ENCODE measurements around the gene ZKSCAN4. TPM values are rescaled to one million over a fixed set of nuclear protein-coding genes. Genes with fewer than 3 reads are reported as not detected.
A peak's percentile ranks its signal among the peaks of the same experiment; 100 is the strongest.

ZKSCAN4 gene
- total RNA-seq, 1 experiment from 2014 or later = 3.5 TPM

DNA sequence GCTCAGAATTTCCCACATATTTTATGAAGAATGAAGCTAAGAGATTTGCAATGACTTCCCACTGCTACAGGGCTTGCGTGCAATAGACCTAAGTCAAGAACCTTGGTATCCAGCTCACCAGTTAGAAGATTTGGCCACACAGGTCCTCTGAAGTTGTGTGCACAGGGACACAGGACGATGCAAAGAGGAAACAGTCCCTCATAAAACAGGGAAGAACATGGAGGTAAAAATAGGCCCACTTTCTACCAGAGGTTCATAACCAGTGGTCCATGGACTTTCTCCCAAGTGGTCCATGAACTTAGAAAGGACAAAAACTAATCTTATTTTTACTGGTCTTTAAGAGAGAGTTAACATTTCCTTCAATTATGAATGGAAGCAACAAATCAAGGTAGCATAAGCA lies 1.3 kb downstream of the ZKSCAN4 start:
- no peak for DNase-seq (ENCODE audit: low spot score)

DNA sequence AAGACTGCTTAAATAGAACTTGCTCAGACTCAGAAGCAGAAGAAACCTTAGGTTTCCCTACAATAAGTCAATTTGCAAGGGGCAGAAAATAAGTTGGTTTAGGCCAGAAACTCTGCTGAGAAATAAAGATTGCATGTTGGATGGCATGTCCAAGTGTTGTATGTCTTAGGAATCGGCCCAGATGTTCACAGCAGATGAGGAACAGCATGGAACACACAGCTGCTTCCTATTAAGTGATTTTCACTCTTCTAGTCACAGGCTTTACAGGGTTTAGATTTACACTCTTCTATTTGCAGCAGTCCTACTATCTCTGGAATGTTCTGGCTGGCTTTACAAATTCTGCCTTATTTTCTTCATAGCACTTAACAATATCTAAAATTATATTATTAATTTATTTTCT lies 3.2 kb downstream of the ZKSCAN4 start:
- no peak for DNase-seq (ENCODE audit: low spot score)

DNA sequence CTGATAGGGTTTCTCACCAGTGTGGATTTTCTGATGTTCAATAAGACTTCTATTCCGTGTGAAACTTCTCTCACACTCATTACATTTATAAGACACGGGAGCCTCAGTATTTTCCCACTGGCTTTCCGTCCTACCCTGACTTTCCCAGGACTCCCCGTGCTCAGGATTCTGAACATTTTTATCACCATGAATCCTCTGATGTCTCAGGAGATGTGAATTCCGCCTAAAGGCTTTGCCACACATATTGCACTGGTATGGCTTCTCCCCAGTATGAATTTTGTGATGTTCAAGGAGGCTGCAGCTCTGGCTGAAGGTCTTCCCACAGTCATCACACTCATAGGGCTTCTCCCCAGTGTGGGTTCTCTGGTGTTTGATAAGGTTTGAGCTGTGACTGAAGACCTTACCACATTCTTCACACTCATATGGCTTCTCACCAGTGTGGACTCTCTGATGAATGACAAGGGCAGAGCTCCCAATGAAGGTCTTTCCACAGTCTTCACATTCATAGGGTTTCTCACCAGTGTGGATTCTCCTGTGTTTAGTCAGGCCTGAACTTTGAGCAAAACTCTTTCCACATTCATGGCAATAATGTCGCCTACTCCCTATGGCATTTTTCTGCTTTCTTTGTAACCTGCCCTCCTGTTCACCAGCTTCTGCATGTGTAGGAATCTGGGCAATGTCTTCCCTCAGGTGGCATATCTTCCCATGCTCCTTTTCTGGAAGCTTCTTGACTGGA lies 6.7 kb downstream of the ZKSCAN4 start:
- no peak for DNase-seq (ENCODE audit: low spot score)

DNA sequence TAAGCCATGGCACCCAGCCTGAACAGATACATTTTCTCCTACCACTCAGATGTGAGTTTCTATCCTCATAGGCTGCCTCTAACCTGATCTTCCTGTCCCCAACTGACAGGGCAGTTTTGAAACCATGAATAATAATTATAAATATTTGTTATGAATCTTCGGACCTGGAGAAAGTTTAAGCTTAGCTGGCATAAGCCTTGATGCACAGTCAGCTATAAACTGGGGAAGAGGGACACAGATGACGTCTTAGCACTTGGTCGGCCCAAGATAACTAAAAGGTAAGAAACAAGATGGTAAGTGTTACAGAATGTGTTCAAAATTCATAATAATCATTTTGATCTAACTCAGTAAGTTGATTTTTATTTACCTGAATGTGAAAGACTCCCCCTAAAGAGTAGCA lies 8.1 kb downstream of the ZKSCAN4 start:
- DNase-seq (ENCODE audit: low spot score) = no peak

DNA sequence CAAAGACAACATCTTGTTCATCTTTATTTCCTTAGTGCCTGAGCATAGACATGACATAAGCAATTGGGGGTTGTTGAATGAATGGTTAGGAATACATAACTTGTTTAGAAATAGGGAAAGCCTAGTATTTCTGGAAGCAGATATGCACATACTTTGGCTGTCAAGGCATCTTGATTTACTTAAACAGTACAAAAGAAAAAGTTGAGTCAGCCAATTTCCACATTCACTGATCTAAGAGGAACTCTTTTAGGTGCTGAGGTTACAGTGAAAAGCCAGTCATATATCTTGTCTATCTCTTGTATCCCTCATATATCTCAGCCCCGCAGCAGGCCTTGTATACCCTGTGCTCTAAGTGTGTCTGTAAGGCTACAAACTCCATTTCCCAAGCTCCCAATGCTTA lies 11.6 kb downstream of the ZKSCAN4 start:
- no peak for DNase-seq (ENCODE audit: low spot score)

DNA sequence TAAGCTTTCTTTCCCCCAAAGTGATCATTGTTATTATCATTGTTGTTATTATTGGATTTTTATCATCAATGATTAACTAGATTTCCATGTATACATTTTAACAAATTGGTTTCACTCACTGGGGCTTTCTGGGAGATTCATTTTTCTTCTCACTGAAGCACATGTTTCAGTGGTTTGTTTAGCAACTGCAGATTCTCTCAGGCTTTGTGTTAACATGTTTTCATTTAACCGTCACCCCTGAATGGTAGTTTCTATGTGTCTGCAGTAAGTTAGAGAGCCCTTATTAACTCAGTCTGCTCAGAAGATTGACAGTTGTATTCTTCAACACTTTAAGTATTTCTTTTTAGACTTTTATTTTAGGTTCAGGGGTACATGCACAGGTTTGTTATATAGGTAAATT lies 12.4 kb downstream of the ZKSCAN4 start:
- DNase-seq (ENCODE audit: low spot score) = no peak

DNA sequence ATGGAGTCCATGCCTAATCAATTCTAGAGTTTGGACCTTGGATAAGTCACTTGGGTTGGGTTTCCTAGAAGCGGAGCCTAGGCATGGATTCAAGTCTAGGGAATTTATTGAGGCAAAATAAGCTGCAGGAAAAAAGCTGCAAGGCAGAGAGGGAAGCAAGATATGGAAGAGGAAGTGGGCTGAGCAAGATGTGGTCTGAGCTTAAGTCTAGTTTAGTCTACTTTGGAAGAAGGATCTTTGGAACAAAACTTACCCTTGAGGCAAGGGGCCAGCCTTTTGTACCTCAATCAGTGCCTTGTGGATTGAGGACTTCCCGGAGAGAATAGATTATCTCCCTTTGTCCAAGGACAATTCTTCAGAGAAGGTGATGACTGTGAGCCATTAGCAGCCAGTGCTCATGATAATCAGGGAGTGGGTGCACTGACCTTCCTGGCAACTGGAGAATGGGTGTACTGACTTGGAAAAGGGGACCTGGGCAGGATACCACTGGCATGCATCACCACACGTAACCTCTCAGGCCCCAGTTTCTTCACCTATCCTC lies 16.1 kb downstream of the ZKSCAN4 start:
- DNase-seq (ENCODE audit: low spot score) = no peak

DNA sequence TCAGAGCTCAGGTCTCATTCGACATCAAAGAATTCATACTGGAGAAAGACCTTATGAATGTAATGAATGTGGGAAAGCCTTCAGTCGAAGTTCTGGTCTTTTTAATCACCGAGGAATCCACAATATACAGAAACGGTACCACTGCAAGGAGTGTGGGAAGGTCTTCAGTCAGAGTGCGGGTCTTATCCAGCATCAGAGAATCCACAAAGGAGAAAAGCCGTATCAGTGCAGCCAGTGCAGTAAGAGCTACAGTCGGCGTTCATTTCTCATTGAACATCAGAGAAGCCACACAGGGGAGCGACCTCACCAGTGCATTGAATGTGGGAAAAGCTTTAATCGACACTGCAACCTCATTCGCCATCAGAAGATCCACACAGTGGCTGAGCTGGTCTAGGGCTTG lies 19.3 kb downstream of the ZKSCAN4 start:
- no peak for DNase-seq (ENCODE audit: low spot score)

DNA sequence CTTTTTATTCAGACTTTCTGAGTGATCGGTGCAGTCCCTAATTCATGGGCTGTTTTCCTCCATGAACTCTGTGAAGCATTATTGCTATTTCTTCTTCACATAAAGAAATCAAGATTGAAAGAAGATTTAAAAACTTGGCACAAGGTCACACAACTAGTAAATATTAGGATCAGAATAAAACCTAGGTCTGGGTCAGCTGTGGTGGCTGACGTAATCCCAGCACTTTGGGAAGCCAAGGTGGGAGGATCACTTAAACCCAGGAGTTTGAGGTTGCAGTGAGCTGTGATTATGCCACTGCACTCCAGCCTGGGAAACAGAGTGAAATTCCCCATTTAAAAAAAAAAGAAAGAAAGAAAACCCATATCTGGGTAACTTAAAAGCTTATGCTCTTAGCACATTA lies 25.6 kb downstream of the ZKSCAN4 start:
- DNase-seq (ENCODE audit: low spot score) = no peak

DNA sequence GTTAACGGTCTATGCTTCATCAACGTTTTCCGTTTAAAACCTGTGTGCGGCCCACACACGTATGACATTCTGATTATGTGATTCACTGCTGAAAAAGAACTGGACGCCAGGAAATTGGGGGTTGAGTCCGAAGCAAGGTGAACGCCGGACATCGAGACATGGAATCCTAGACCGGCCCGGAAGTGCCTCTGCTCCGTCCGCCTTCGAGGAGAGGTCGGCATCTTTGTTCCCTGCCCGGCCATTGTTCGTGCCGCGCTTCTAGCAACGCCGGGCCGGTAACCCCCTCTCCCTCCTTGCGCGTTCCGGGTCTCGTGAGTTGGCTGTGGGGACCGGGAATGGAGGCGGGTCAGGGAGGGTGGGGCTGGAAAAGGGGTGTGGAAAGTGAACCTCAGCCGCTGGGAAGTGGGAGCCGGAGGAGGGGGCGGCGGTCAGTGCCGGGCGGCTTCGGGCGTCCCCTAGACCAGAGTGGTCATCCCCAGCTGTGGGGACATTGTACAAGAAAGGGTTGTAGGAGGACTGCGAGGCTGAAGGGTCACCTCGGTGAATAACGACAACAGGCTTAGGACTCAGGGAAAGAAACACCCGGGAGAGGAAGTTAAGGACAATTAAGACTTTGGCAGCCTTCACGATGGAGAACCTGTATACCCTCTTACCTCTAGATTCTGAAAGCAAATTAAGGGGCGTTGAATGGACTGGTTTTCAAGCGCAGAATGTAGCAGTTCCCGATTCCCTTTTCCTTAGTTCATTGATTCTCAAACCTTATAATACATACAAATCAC lies 26.8 kb downstream of the ZKSCAN4 start, which contains the start of gene ZSCAN9:
Gene ZSCAN9 (plus strand): TSS at position 220 of the 779 bp plus-strand sequence. CDS start 1,810 bp downstream, outside the sequence.
- DNase-seq (ENCODE audit: low spot score) = peak; percentile 88

DNA sequence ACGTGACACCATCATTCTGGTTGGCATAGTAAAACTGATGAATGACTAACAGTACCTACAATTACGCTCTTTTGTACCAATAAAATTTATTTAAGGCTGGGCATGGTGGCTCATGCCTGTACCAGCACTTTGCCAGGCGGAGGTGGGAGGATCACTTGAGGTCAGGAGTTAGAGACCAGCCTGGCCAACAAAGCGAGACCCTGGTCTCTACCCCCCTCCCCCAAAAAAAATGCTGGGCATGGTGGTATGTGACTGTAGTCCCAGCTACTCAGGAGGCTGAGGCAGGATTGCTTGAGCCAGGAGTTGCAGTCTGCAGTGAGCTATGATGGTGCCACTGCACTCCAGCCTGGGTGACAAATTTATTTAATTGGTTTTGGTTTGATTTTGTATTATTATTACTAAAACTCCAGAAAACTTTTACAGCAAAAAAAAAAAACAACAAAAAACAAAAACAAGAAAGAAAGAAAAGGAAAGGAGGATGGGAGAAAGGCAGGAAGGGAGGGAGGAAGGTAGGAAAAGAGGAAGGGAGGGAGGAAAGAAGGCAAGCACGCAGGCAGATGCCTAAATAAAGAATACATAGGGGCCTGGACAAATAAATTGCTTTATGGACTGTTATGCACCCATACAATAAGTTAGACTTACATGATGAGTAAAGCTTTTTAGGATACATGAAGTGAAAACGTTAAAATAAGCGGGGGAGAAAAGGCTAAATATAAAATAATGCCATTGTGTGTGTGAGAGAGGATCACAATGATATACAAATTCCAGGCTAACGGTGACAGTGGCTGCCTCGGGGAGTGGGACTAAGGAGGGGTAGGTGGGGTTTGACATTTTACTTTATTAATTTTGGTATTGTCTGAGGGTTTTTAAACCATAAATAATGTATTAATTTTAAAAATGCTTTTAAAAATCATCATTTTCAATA lies 27.7 kb downstream of the ZKSCAN4 start:
- DNase-seq (ENCODE audit: low spot score) = no peak

DNA sequence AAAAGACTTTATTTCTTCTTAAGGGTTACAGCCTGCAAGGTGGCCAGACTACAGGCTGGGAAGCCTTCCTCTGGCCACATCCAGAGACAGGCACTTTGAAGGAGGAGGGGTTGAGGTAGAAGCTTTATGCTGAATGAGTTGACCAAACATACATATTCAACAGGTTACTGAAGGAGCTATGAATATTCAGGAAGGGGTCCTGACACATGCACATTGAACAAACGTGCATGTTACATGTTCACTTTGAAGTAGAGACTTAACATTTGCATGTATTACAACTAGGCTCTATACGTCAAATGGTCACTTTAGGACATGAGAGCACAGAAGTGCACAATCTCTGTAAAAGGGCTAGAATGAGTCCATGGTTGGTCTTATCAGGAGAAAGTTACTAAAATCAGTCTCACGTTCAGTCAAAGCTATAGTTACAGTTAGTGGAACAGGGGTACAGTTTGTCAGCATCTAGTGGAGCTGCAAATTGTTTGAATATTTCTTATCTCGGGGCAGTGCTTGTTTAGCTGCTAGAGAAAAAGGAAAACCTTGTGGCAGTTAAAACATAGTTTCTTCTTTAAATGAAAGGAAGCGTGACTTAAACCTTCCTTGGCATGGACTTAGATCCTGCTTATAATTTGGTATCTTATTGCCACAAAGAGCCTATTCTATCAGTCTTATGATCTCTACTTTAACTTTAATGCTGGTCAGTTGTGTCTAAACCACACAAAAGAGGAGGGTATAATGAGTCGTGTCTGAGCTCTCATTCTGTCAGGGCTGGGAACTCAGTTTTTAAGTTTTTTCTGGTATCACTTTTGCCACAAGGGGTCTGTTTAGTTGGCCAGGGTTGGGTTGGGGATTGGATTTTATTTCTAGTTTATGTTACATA lies 31.6 kb downstream of the ZKSCAN4 start:
- DNase-seq (ENCODE audit: low spot score) = no peak

DNA sequence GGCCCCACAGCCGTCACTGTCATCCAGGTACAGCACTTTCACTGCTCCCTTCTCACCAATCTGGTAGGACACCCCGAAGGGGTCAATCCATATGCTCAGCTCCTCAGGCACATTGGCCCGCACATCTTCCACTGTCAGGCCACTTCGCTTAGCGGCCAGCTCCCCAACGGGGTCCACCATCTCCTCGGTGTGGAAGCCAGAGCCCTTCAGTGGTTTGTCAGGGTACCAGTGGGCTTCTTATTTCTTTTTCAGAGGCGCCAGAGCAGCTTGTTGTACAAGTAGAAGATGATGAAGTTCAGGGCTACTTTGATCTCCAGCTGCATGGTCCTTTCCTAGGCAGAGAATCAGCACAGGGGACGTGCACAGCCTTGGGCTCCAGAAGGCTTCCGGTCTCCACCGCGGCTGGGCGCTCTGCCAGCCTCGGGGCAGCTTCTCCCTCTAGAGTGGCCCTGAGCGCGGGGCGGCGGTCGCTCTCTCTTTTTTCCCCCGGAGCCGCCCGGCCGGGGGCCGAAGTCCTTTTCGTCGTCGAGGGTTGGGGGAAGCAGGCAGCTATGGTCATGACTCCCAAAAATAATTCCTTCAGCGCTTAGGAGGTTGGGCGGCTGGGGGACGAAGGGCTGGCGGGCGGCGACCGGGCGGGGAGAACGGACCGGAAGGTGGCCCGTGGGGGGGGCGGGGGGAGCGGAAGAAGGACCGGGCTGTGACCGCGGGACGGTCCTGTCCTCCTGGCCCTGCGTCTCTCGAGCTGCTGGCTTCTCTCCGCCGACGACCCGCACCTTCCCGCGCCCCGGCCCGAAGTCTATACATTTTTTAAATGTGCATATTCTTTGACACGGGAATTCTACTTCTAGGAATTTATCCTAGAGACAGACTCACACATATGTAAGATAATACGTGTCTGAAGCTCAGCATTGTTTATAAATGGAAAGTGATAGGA lies 33.5 kb downstream of the ZKSCAN4 start:
- peak; percentile 65 for DNase-seq (ENCODE audit: low spot score)

DNA sequence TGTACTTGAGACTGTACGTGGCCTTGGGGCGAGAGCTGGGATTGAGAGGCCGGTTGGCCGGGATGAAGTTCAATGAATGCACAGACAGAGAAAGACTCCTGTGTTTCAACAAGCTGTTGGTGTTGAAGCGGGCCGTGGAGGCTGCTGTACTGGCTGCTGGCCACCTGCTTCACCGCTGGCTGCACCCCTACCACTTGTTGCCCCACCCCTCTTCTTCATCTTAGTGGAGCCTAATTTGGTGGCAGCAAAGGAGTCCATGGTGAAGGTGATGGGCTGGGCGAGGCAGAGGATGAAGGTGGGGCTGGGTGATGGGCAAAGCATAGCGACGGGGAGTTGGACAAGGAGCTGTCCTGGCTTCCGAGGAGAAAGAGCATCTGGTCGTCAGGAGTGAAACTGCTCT lies 34.2 kb downstream of the ZKSCAN4 start:
- no peak for DNase-seq (ENCODE audit: low spot score)

DNA sequence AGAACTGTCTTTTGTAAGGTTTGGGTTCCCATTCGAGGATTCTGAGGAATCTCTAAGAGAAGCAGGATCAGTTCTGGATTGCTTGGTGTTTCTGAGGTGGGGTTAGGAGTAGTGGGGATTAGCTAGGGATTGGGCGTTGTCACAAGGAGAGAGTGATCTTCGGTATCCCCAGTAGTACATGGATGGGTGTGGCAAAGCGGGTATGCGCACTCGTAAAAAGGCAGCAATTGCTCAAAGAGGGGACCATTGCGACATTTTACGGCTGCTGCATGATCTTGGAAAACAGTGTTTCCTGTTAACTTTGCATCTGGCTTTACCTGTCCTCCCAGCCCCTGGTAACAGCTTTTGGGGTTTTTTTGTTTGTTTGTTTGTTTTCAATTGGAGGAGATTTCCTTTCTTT lies 36.6 kb downstream of the ZKSCAN4 start:
- no peak for DNase-seq (ENCODE audit: low spot score)

DNA sequence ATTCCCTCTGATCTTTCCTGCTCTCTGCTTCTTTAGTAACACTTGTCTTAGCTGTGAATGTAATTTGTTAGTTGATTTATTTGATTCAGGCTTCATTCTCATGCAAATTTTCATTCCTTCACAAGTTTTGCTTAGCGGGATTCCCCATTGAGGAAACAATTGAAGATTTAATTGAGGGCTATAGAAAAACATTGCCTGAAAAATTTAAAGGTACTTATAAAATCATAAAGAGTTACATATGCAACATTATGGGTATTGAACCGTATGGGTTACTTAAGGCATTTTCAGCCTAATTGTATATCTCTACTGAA lies 38.9 kb downstream of the ZKSCAN4 start:
- no peak for DNase-seq (ENCODE audit: low spot score)

DNA sequence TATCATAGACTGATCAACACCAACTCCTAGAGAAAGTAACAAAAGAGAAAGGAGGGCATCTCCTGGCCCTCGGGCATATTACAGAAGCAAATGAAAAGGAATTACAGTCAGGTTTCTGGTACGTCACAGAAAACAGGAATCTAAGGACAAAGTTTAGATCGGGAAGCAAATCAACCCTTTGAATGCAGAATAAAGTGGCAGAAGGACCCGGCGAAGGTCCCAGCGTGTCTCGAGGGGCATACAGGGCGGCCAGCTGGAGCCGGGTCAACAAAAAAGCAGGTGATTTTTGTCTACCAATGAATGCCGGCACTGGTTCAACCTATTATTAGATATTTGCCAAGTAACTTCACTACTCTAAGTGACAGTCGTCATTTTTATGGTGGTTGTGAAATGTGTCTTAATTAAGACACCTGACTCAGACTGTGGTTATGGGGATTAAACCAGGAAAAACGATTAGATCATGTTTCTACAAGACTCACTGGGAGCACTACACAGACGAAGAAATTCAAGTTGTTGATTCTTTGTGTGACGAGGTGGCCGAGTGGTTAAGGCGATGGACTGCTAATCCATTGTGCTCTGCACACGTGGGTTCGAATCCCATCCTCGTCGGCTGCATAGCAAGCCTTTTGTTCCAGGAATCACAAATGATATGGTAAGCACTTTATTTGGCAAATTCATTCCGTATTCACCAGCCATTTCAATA lies 39.4 kb downstream of the ZKSCAN4 start:
- peak; percentile 90 for DNase-seq (ENCODE audit: low spot score)

DNA sequence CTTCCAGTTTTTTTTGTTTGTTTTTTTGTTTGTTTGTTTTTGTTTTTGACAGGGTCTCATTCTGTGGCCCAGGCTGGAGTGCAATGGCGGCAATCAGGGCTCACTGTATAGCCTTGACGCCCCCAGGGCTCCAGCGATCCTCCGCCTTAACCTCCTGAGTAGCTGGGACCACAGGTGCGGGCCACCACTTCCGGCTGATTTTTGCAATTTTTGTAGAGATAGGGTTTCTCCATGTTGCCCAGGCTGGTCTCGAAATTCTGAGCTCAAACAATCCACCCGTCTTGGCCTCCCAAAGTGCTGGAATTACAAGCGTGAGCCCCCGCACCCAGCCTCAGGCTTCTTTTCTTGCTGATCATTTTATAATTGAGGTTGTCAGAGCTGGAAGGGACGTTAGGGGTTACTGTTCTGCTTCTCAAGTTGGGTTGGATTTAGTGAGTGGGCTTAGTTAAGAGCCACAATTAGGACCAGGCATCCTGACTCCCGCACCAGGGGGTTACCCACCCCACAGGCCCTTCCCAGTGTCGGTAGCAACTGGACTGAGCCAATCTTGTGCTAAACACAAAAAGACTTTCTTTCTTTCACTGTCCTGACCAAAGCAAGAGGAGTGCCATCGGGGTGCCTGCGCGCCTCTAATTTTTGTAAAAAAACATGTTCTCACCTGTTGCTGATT lies 40.1 kb downstream of the ZKSCAN4 start:
- DNase-seq (ENCODE audit: low spot score) = no peak
